Fibroblast of peridontal ligament (primary cell): Measurements from ENCODE around the gene DNAJB13.

ENCODE experiments used
- DNase-seq: peaks from one replicate; pipeline ENCODE4 v3.0.0-alpha.2; 2010; ENCODE audit errors: extremely low read depth

Gene DNAJB13

DNA sequence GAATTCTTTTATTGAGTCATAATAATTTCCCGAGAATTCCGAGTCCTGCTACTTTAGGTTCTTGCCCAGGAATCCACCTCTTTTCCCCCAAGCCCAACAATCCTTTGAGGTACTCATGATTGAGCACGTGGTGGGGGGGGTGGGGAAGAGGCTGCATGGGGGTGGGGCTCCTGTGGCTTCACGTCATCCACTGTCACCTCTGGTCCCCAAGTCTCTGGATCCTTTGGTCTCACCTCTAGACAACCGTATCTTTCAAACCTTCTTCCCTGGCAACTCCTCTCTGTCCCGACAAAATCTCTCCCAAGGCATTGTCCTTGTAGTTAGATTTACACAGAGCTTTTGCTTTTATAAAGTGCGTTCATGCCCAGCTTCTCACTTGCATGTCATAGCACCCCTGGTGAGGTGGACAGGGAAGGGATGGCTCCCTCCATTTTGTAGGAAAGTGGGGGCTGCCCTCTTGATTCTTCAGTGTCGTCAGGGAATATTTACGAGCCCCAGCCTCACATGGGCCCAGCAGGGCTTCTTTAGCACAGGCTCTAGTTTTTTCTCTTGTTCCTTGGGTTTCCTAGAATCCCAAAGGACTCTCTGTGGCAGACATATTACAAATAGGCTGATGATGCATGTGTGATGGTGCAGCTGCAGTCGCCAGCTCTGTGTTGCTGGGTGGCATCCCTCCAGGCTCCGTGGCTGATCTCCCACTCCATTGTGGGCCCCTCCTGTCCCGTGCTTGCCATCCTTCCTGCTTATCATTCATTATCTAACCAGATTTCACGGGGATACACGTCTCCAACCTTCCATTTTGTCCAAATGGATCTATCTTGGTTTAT, 49.7 kb downstream of the DNAJB13 start:
- no peak for DNase-seq

DNA sequence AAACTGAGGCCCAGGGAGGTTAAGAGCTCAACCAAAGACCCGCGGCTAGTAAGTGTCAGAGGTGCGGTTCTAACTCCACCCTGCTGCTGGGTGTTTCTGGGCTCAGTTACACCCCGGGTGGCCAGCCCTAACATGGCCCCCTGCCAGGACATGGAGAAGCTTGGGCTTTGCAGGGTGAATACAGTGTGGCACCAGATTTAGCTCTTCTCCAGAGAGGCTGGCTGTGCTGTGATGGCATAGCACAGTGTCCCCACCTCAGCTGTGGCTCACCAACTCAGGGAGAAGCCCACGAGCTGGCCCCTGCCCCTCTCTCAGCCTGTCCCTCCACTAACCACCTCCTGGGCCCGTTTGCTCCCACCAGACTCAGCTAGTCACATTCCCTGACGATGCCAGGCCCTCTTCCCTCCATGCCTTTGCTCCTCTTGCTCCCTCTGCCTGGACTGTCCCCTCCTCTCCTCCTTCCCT, 51.0 kb downstream of the DNAJB13 start:
- DNase-seq: no peak

DNA sequence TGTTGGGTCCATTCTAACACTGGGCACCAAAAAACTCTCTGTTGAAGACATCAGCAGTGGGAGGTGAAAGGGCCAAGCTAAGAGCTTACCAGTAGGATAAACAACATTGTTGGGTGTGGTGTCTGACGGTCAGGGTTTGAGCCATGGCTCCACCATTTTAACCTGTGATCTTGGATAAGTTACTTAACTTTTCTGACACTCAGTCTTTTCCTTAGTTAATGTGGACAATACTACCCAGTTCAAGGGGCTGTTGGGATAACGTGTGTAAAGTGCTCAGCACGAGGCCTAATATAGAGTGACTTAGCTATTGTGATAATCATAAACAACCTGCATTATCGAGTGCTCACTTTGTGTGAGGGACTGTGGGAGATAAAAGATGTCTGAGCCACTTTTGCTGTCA, 52.0 kb downstream of the DNAJB13 start:
- DNase-seq: no peak

DNA sequence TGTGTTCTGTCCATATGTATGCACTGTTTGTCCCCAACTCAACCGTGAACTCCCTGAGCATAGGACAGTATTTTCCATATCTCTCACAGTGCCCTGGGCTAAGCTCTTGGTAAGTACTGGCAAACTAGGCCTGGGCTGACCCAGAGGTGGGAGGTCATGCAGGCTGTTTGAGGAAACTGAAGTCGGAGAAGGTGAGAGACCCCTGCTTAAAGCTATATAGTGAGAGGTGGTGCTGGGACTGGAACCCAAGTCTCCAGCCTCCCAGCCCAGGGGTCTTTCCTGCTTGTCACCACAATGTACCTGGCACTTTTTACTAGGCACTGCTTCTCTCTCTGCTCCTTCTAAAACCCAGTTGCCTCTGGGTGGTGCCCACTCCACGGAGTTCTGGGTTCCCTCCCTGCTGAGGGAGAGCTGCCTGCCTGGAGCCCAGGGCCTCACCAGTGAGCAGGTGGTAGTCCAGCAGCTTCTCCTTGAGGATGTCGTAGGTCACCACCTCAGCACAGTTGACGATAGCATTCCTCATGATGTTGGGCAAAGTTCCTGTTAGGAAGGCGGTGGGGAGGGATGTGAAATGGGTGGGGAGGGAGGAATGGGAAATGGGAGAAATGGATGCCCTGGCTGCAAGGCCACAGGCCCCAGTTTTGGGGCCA, 53.3 kb downstream of the DNAJB13 start:
- no peak for DNase-seq

DNA sequence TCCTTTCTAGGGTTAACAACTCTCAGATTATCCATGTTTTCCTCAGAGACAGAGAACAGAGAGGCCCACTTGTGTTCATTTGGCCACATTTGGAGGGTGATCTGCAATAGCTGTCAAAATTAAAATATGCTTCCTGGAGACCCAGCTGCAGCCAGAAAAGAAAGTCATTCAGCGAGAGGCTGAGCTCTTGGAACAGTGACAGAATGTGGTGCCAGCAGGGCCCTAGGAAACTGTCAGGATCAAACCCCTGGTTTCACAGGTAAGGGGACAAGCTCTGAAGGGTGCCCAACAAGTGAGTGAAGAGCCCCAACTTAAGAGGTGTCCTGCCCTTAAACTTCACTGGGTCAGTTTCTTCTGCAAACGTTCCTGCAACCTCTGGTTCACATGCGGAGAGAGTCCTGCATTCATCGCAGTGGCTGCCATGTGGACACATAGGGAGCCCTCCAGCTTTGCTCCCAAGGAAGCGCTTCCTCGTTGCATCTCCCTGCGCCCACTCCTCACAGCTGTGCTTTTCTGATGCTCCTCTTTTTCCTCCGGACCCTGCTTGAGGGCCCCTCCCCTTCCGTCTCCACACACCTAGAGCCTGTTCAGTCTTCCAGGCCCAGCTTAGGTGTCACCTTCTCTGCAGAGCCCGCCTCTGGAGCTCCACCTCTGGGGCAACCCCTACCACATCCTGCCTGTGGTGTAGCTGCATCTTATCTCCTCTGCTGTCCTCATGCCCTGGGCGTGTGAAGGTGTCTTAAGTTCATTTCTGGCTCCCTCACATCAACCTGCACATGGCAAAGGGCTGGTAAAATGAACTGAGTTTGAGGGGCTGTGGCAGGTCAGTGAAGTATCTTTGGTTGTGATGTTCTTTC, 54.2 kb downstream of the DNAJB13 start:
- no peak for DNase-seq

DNA sequence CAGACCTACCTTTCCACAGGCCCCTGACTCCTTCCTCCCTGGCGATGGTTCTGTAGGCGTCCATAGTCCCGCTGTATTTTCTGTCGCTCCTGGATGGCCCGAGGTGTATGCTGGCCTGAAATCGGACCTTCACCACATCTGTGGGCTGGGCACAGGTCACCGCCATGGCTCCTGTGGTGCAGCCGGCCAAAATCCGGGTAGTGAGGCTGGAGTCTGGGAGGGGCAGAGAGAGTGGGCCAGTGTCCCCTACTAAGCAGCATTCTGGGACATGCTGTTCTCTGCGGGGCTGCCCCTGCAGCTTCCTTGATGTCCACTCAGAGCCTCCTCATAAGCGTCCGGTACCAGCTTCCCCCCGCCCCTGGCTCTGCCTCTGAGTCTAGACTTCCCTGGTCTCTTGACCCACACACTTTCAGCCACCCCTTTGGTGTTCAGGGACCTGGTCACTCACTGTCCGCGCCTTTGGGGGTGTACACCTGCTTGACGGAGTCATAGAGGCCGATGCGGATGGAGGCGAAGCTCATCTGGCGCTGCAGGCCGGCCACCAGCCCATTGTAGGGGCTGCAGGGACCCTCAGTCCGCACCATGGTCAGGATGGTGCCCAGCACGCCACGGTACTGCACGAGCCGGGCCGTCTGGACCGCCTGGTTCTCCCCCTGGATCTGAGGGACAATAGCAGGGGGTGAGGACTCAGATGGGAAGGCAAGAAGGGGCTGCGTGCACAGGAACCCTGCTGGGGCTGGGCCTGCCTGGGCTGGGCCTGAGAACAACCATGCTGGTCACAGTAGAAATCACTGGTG, 55.1 kb downstream of the DNAJB13 start:
- DNase-seq: no peak

DNA sequence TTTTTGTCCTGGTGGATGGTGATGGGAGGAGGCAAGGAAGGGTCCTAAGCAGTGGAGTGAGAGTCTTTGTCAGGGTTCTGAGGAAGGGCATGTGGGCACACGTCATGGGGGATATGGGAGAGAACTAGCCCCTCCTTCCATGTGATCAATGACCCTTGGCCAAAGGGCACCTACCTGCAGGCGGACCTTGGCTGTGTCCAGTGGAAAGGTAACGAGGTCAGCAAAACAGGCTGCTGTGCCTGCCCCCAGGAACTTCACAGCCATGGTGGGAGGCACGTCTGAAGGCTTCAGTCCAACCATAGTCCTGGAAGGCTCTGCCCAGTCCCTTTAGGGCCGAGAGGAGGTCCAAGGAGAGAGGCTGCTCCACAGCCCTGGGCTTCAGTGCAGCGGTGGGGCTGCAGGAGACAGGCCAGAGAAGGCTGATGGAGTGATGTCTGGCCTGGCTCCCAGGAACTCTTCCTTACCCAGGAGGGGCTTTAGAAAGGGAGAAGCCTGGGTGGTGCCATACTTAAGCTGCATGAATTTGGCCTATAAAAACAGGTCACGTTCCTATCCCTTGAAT, 56.0 kb downstream of the DNAJB13 start:
- no peak for DNase-seq

DNA sequence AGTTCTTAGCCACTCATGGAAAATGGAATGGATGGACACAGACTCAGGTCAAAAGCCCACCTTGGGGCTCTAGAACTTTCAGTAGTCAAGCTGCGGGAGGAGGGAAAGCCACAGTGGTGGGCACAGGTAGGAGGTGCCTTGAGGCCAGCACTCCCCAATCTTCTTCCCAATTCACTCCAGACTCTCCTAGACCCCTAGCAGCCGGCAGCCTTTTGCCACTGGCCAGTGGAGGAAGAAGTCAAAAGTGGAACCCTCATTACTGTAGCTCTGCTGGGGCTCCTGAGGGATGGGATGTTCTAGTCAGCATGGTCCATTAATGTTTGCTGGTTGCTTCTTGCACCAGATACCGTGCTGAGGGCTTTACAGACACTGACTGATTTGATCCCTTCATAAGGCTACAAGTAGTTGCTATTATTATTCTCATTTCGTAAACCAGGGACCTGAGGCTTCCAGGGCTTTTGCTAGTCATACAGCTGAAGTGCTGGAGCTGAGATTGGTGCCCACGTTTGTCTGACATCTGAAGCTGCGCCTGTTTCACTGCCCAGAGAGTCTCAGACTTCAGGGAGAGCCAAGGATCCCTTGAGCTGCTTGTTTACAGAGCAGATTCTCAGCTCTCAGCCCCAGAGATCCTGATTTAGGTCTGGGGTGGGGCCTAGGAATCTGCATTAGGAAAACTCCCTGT, 57.0 kb downstream of the DNAJB13 start:
- no peak for DNase-seq

DNA sequence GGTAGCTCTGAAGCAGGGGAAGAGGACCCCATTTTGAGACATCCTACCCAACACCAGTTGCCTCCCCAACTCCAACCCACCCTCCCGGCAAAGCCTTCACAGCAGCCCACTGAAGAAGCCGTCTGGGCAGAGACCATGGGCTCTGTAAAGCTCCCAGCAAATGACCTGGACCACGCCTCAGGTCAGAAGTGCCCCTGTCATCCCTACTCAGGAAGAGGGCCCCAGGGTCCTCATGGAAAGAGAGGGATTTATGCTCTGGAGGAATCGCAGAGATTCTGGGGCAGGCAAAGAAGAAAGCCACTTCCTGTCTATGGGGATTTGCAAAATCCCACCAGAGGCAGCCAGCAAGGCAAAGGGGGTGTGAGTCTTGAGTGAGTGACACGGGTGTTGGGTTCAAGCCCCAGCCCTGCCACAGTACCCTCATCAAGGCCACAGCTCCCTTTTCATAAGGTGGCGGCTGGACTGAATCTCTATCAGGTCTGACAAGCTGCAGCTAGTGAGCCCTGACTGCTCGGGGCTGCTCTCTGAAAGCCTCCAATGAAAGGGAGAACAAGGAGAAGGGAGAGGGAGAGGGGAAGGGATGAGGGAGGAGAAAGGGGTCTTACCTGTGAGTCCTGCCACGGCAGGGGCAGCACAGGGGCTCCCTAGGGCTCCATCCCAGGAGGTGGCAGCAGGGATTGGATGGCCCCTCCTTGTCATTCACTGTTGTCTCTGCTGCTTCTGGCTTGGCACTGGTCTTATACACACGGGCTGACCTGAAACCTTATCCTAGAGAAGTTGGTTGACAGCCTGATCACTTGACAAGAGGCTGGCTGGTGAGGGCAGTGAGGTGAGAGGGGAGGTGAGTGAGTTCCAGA, 57.8 kb downstream of the DNAJB13 start, which contains the start of gene UCP3:
Gene UCP3 (minus strand): TSS at position 713 of the 857 bp plus-strand sequence. CDS start 2,043 bp downstream, outside the sequence.
- no peak for DNase-seq

DNA sequence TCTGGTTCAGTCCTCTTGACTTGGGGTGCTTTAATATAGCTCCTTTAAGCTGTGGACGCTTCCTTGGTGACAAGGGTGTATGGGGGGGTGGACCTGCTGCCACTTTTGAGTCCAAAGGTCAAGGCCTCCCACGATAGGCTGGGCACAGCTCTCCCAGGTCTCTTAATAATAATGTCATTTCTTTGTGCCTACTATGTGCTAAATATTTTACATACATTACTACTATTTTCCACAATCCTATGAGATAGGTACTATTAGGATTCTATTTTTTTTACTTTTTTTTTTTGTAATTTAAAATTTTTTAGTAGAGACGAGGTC, 58.4 kb downstream of the DNAJB13 start:
- DNase-seq: no peak

DNA sequence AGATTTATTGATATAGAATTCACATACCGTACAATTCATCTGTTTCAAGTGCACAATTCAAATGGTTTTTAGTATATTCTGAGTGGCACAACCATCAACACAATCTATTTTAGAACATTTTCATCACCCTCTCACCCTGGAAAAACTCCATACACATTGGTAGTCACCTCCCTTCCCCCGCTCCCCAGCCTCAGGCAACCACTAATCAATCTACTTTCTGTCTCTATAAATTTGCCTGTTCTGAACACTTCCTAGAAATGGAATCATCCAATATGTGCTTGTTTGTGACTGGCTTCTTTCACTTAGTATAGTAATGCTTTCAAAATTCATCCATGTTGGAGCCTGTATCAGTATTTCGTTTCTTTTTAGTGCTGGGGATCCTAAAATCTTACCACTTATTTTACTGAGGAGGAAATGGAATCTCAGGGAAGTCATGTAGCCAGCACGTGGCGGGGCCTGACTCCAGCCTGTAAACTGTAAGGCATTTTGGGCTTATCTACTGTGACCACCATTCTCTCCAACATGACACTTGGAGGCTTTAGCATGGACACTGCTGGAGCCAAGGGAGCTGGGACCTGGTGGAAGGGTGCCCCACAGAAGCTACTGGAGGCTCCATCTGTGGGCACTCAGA, 59.0 kb downstream of the DNAJB13 start:
- DNase-seq: no peak

DNA sequence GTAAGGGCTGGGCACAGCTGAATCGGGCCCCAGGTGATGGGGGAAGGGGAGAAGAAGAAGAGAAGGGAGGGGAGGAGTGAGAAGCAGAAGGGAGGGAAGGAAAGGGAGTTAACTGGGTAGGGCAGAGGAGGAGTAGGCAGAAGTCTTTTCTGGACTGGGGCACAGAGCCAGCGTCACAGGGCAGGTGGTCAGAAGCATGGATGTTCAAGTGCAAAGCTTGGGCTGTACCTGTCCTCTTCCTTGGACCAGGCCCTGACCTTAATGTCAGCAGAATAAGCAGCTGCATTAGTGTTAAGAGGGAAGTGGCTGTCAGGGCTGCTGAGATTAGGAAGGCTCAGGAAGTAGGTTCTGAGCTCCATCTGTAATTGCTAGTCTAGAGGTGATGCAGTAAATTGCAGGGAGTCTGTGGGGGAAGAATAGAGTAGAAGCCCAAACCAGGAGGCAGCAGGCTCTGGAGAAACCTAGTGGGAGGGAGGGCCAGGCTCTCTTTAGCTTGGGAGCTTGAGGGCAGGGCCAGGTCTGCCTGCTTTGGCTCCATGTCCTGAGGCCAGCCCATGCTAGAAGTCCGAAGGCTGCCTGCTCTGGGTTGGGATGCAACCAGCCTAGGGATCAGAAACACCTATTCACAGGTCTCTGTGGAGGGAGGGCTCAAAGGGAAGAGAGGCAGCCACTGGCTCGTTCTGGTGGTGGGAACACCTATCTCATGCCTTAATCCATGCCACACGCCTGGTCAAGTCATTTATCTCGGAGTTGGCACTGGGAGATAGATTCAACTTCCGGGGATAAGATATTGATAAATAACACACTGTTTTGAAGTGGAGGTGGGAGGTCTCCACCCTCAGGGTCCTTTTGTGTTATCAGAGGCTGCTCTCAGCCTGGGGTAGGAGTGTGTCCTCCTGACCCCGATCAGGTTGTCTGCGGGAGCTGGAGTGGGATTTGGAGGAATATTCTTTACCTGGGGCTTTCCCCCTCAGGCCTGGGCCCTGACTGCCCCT, 59.8 kb downstream of the DNAJB13 start:
- DNase-seq: no peak

DNA sequence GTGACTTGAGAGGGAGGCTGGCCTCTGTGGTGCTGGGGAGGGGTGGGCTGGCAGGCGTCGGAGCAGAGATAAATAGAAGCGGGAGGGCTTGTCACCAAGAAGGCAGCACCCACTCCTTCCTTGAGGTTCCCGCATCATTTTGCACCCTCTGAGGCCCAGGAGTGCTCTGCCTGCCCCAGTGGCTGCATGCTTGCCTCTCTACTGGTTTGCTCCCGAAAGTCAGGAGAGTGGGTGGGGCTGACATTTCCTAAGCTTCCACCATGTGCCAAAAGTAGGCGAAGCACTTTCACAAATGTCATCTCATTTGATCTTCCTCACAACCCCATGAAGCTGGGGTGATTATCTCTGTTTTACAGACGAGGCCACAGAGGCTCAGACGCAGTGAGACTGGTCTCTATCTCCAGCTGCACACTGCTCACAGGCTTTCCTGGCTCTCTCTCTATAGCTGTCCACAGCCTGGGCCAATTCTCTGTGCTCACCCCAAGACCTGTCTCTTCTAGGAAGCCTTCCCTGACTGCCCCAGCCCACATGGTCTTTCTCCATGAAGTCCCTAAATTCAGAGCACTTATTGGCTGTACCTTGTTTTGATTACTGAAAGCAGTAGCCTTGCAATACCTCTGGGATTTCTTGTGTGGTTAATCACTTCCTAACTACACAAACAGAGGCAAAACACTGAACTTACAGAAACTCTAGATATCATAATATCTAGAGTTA, 60.7 kb downstream of the DNAJB13 start:
- peak; percentile 85 for DNase-seq

DNA sequence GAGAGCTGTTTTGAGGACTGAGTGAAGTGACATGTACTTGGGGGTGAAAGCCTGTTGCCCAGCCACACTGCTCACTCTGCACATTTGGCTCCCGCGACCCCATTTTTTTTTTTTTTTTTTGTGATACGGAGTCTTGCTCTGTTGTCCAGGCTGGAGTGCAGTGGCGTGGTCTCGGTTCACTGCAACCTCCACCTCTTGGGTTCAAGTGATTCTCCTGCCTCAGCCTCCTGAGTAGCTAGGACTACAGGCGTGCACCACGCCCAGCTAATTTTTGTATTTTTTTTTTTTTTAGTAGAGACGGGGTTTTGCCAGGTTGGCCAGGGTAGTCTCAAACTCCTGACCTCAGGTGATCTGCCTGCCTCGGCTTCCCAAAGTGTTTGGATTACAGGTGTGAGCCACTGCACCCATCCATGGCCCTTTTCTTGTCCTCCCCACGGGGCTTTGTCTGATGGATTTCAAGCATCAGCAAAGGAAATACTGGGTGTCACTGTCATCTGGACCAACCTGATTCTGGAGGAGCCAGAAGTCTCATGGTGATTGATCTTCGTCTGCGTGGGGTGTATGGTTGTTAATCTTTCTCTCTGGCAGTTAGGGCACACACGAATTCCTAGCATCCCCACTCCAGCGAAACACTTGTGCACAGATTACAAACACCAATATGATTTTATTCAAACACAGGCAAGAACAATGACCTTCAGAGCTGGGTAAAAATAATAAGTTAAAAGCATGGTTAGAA, 61.4 kb downstream of the DNAJB13 start:
- DNase-seq: no peak

DNA sequence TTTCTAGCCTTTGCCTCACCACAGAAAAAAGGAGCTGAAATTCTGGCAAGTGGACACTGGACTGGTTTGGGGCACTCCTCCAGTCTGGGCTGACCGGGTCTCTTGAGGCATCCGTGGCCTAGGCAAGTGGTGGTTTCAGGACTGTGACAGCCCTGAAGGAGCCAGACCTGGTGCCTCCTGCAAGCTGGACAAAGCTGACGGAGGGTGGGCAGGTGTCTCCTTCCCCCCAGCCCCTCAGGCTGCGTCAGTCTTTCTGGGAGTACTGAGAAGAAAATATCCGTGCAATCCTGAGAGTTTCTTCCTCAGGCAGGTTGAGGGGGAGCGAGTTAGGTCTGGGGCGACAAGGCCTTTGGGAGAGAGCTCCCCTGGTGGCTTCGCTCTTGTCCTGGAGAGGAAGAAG, 62.3 kb downstream of the DNAJB13 start:
- no peak for DNase-seq

DNA sequence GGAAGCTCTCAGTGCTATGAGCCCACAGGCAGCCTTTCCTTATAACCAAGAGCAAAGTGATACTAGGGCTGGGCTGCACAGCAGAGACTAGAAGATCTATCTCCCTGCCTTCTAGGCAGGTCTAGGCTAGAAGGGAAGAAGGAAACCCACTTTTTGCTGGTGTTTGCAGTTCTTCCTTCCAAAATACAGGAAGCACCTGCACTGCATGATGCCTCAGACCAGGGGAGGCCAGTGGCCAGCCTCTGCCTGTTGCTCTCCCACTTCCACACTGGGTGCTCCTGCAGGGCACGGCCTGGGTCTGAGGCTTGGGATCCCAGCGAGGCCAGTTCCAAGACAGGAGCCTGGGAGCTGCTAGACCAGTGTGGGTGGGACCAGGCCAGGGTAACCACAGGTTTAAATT, 64.1 kb downstream of the DNAJB13 start:
- DNase-seq: no peak
